Neutrophil (primary cell): ENCODE data around the gene POLR2B.
A peak's percentile ranks its signal among the peaks of the same experiment; 100 is the strongest.

Experiments
- H3K27ac ChIP-seq: fragments of 200-600 bp; sonication (generic); 2 replicates; pipeline ENCODE4 v1.5.1; 2016; ENCODE audit warnings: mild to moderate bottlenecking, moderate library complexity
- H3K27me3 ChIP-seq: fragments of 200-600 bp; sonication (generic); 2 replicates; pipeline ENCODE4 v1.6.0; 2016; ENCODE audit warnings: mild to moderate bottlenecking
- H3K36me3 ChIP-seq: fragments of 200-600 bp; sonication (generic); 2 replicates; pipeline ENCODE4 v1.5.1; 2017
- H3K4me1 ChIP-seq, 2 experiments: fragments of 200-600 bp in 1 of 2; sonication (generic) in 1 of 2; 1 replicate in 1 of 2; 2 replicates in 1 of 2; pipeline versions ENCODE4 v1.5.1 to v1.6.1; 2013 to 2016; ENCODE audit warnings: low read depth in 1 of 2, low read length in 1 of 2, mild to moderate bottlenecking in 1 of 2, moderate library complexity in 1 of 2; ENCODE audit not compliant: control insufficient read depth in 1 of 2, insufficient read depth in 1 of 2
- H3K4me3 ChIP-seq, 2 experiments: fragments of 200-600 bp in 1 of 2; sonication (generic) in 1 of 2; 1 replicate in 1 of 2; 2 replicates in 1 of 2; pipeline ENCODE4 v1.5.1; 2013 to 2016; ENCODE audit warnings: low read depth in 1 of 2, low read length in 1 of 2, mild to moderate bottlenecking in 1 of 2, moderate library complexity in 1 of 2
- H3K9me3 ChIP-seq: fragments of 200-600 bp; sonication (generic); 2 replicates; pipeline ENCODE4 v1.5.1; 2016
- TF ChIP-seq, protein P1 (sequence below): fragments of 200-600 bp; sonication (generic); IDR thresholded peaks from 2 replicates; pipeline ENCODE4 v1.5.1; 2016; ENCODE audit warnings: antibody characterized with exemption

POLR2B gene

DNA sequence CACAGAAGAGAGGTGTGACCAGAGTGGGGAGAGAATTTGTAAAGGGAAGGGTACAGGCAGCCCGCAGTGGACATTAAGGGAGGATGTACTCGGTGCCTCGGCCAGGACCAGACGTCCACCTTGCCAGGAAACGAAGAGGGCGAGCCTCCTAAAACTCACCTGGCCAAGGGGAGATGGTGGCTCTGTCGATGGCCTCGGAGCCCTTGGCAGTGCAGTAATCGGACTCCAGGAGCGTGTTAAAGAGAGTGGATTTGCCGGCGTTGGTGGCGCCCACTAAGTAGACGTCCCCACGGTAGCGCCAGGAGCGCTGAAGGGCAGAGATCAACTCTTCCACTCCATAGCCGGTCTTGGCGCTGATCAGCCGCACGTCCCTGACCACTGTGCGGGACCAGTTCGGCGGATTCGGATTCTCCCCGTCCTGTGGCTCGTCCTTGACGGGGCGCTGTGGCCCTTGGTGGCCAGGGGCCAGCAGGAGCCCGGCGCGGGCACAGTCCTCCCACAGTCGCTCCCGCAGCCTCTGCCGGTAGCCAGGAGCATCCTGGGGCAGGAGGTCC, 2.3 kb upstream of the POLR2B start:
- Histone ChIP-seq H3K36me3 (peaks cover 24% of the 10 kb centered on the region), H3K27ac (peak overlapping the region; percentile 91), H3K9me3 (no peaks in the 10 kb centered on the region), H3K4me1 (peaks cover 30 to 36% of the 10 kb centered on the region in 2 experiments), H3K4me3 (peak overlapping the region; percentile 92 to 99), H3K27me3 (no peaks in the 10 kb centered on the region)
- TF ChIP-seq, protein P1, sequence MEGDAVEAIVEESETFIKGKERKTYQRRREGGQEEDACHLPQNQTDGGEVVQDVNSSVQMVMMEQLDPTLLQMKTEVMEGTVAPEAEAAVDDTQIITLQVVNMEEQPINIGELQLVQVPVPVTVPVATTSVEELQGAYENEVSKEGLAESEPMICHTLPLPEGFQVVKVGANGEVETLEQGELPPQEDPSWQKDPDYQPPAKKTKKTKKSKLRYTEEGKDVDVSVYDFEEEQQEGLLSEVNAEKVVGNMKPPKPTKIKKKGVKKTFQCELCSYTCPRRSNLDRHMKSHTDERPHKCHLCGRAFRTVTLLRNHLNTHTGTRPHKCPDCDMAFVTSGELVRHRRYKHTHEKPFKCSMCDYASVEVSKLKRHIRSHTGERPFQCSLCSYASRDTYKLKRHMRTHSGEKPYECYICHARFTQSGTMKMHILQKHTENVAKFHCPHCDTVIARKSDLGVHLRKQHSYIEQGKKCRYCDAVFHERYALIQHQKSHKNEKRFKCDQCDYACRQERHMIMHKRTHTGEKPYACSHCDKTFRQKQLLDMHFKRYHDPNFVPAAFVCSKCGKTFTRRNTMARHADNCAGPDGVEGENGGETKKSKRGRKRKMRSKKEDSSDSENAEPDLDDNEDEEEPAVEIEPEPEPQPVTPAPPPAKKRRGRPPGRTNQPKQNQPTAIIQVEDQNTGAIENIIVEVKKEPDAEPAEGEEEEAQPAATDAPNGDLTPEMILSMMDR: no peak

DNA sequence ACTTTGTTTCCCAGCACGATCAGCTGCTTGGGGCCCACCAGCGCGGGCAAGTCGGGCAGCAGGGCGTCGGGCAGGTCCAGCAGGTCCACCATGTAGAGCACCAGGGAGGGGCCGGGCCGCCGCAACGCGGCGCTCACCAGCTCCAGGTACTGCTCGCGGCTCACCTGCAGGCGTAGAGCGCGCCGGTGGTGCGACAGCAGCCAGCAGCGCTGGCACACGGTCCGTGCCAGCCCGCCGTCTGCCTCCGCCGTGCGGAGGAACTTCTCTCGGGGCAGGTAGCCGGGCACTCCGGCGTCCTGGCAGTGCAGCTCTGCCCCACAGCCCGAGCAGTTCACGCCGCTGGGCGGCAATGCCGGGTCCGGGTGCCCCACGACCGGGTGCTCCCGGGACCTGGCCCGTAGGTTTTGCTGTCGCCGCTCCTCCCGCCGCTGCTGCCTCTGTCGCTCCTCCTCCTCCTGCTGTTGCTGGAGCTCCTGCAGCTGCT, 1.8 kb upstream of the POLR2B start:
- Histone ChIP-seq H3K27me3 (no peaks in the 10 kb centered on the region), H3K4me3 (peak overlapping the region; percentile 92 to 99), H3K9me3 (no peaks in the 10 kb centered on the region), H3K27ac (peak overlapping the region; percentile 91), H3K36me3 (peaks cover 19% of the 10 kb centered on the region), H3K4me1 (peaks cover 30 to 36% of the 10 kb centered on the region in 2 experiments)
- TF ChIP-seq, protein P1: no peak

DNA sequence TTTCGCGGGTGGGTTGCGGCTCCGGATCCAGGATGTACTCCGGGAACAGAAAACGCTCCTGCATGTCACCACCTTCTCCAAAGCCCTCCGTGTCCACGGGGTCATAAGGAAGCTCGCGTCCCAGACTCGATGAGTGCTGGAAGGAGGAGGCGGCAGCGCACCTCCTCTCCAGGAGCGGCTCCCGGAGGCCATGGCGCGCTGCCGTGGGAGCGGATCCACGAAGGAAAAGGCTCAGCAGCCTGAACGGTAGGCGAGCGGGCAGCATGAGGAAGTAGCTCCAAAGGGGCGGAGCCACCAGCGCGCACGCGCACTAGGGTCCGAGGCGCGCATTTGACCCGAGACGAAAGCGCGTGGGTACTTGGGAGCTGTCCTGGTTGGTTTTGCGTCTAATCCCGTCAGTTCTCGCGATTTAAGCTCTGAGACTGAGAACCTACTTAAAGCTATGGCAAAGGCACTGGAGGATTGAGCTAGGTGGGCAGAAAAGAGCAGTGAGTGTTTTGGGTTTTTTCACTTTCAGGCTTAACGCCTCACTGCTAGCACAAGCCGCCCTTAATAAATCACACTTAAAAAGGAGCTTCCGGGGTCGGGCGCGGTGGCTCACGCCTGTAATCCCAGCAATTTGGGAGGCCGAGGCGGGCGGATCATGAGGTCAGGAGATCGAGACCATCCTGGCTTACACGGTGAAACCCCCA, 1.2 kb upstream of the POLR2B start, which contains the start of gene NOA1:
Gene NOA1 (minus strand): TSS at position 286 of the 692 bp plus-strand sequence. CDS start 21 bp downstream, at position 265.
- Histone ChIP-seq H3K36me3 (peaks cover 13% of the 10 kb centered on the region), H3K27ac (peak within 1 kb of the TSS; percentile 91), H3K9me3 (no peaks in the 10 kb centered on the region), H3K4me3 (peak within 1 kb of the TSS; percentile 92 to 99), H3K4me1 (peaks cover 30 to 36% of the 10 kb centered on the region in 2 experiments), H3K27me3 (no peaks in the 10 kb centered on the region)
- TF ChIP-seq, protein P1: peak; percentile 14

DNA sequence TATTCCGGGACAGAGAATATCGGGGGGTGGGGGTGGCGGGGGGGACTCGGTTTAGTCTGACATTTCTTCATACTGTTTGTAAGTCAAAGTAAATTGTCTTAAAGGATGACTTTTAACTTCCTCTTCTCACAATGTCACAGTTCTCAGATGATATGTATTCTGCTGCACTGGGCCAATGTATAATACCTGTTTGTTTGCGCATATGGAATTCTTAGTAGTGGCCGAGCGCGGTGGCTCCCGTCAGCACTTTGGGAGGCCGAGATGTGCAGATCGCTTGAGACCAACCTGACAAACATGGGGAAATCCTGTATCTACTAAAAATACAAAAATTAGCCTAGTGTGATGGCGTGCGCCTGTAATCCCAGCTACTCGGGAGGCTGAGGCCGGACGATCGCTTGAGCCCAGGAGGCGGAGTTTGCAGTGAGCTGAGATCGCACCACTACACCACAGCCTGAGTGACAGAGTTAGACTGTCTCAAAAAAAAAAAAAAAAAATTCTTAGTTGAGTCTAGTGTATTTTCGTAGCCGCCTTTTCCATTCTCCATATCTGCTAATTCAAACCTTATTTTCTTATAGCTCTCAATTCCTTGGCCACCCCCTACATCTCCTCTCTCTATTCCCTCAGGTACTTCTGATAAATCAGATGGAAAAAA, 851 bp downstream of the POLR2B start:
- H3K4me1 ChIP-seq: peaks cover 30 to 36% of the 10 kb centered on the region in 2 experiments
- no peaks in the 10 kb centered on the region for H3K27me3 ChIP-seq
- peak overlapping the region; percentile 92 to 99 for H3K4me3 ChIP-seq
- peak overlapping the region; percentile 91 for H3K27ac ChIP-seq
- no peaks in the 10 kb centered on the region for H3K36me3 ChIP-seq
- TF ChIP-seq, protein P1: no peak
- no peaks in the 10 kb centered on the region for H3K9me3 ChIP-seq

DNA sequence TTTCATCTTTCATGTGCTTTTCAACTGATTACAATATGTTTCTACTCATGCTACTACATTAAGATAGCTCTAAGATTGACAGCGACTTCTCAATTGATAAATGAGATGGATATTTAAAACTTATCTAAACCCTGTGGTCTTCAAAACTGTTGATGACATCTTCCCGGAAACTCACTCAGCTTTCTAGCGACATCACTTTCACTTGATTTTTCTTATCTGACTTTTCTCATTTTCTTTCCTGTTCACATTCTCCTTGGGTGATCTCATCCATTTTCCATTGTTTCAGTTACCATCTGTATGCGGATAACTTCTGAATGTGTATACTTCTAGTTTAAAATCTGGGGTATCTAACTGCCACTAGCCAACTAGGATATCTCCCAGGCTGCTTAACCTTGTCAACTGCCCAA, 3.1 kb downstream of the POLR2B start:
- Histone ChIP-seq H3K27me3 (no peaks in the 10 kb centered on the region), H3K4me1 (peaks cover 12 to 22% of the 10 kb centered on the region in 2 experiments), H3K9me3 (no peaks in the 10 kb centered on the region), H3K27ac (no peak overlapping the region), H3K36me3 (peaks cover 14% of the 10 kb centered on the region), H3K4me3 (no peak overlapping the region)
- TF ChIP-seq, protein P1: no peak
